ENCODE results near the gene ST6GALNAC5.
"Not testable (repeated sequence)": the region's sequence is repeated elsewhere in the genome, so short reads cannot be mapped to it uniquely, and the experiment has no call there.

Gene ST6GALNAC5

DNA sequence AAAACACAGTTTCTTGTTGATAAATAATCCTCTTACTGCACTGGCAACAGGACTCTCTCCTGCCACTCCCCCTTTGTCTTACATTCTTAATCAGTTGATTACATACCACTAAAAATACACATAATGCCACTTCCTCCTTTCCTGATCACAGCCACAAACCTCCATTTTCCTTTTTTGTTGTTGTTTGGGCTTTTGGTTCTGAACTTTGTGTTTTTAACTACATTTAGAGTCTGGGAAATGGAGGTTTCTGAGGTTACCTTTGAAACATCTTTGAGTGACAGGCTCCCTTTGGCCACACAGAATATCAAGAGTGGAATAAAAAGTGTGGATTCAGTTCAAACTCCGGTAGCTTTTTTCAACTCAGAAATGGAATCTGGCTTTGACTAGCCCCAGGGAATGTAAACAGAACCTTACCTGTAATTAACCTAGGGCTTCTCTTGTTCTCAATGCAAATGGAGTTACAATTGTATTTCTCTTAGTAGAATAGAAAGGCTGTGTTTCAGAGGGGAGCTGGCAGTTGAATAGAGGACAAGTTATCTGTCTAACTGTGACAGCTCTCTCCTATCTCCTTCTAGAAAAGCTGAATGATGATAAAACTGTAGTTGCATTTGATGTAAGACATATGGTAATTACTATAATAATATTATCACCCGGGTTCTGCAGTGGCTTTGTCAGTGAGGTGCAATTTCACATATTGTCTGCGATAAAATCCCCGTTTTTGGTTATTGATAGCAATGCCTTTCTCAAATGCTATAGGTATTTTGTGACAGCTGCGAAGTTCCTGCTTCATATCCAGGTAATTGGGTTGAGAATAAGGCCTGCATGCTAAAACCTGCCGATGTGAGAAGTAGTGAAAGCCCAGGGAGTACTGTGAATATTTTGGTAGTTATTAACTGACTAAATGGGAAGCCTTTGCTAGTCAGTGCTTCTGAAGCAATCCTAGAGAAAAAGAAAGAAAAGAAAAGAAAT, 66.9 kb downstream of the ST6GALNAC5 start:
- DNase-seq = no peak

DNA sequence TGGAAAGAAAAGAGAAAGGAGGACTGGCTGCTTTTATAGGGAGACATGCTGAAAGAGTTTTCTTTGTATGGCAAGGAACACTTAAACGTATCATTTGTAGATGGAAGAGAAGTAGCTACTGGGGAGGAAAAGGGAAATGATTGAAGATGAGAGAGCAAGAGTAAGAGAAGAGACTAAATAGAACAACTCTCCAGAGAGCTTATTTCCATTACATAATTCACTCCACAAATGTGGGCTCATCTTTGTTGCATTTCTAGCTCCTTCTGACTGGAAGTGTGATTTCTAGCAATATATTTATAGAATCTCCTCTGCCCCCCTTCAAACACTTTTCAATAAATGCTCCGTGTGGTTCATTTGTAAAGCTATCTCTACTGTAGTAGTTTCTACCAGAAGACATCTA, 71.0 kb downstream of the ST6GALNAC5 start:
- DNase-seq = no peak

DNA sequence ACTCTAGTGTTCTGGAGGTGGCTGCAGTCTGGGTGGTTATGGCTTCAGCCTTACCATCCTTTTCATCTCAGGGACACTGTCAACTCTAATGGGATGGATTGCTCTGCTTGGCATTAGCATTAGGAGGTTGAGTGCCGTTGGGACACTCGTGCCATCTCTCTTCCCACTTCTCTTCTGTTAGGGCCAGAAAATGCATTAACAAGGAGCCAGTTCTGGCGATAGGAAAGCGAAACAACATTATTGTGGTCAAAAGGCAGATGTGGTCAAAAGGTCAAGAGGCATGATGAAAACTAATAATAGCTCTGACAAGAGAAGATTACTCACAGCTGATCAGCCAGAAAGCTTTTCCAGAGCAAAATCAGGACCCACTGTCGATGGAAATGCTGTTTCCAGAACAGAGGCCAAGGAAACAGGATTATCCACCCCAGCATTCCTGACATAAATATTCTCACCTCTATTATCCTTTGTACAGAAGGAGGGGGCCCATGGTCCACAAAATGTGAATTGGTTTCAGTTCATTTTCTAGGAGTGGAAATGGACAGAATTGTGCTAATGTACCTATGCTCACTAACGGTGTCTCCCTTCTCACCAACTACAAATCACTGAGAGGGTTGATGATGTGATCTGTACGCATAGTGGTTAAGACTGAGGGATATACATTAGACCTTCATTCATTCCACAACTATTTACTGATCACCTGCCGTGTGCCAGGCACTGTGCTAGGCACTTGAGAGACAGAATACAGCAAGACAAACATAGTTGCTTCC, 72.0 kb downstream of the ST6GALNAC5 start:
- DNase-seq = no peak

DNA sequence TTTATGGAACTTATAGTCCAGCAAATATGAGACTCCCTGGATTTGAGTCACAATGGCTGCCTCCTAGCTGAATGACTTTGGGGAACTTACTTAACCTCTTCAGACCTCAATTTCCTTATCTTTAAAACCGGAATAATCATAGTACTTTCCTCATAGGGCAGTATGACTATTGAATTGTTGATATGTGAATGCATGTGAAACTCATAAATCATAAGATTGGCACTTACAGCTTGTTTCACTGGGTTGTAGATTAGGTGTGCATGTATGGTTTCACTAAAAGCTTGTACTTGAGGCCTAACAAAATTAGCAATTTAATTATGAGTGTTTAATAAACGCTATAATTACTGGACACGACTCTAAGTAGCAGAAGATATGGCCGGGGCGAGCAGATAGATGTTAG, 72.5 kb downstream of the ST6GALNAC5 start:
- DNase-seq = no peak

DNA sequence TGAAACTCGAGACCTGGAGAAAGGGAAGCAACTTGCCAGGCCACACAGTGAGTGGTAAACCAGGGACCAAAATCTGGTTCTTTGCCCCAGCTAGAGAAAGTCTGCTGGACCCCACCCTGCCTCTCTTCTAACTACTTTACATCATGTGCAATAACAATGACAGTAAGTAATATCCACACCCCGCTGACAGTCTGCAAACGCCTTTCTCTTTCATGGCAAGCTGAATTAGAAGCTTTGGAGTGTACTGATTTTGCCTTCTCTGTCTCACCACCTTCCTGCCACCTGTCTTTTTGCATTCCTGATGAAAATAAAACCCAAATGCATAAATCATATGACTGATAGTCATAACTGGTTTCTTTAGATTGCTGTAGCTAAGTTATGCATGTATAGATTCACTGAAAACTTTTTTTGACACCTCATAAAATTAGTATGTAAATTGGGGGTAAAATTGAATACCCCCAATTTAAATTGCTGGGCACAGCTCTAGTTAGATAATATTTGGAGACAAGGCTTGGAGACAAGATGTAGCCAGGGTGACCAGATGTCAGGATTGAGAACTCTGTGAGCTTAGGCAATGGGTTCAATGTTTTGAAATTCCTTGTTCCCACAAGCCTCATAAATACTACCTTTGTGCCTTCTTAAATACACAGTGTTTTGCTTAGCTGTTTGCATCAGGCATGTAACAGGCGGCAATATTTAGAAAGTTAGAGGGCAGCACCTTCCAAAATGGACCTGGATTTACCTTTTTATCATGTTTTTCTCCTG, 73.5 kb downstream of the ST6GALNAC5 start:
- DNase-seq = no peak

DNA sequence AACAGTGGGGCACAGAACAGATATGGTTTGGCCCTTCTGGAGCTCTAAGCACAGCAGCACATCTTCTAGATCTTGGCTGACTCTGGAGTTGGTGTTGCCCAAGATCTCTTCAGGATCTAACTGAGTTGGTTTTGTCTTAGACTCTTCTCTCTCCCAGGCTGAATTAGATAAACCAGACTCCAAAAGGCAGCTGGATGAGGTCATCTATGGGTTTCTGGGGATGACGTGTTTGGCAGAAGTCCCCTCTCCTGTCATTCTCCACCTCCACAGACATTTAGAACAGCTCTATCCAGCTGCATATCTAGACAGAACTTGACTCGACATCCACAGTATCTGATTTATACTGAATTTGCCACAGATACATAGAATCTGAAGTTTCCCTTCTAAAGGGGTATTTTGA, 75.3 kb downstream of the ST6GALNAC5 start:
- no peak for DNase-seq

DNA sequence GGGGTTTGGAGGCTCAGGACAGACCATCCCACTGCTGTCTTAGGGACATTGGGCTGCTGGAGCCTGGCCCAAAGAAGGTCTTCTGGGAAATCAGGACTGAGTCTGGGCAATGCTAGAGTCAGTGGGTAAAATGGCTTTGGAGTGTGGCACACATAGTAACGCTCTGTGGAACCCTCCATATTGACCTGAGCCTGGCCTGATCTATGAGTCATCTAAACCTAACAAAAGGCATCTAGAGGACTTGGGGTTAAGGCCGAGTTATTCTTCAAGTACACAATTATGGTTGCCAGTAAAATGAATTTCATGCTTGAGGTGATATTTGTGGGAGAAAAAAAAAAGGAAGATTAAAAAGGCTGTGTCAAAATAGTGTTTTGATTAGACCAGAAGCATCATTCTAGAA, 77.7 kb downstream of the ST6GALNAC5 start:
- no peak for DNase-seq

DNA sequence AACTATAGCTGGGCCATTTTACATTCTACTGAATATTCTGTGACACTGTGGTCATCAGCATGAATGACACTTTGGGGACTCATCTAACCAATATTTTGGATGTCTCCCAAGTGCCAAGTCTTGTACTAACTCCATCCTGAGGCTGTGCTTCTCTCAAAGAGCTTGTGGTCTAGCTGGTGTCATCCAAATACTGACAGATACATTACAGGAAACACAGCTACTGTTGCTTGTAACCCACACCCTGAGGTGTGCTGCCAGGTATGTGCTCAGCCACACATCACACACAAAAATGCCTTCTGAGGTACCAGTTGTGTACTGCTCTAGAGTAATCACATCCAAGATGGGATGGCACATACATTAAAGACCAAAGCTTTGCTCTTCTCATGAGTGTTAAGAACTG, 81.6 kb downstream of the ST6GALNAC5 start:
- no peak for DNase-seq

DNA sequence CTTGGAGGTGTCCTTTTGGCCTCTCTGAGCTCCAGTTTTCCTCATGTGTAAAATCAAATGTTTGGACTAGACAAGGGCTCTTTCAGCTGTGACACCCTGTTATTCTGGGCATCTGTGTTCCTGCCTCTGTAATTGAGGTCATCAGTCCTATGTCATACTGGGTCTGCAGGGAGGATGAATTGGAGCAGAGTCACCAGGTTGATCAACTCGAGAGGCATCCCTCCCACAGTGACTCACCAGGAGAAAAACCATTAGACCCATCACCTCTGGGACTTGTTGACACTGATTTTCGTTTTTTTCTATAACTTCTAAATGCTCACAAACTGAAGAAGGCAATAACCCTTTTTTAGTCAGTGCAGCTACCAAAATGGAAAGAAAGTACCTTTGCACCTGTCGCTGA, 82.2 kb downstream of the ST6GALNAC5 start:
- DNase-seq = no peak

DNA sequence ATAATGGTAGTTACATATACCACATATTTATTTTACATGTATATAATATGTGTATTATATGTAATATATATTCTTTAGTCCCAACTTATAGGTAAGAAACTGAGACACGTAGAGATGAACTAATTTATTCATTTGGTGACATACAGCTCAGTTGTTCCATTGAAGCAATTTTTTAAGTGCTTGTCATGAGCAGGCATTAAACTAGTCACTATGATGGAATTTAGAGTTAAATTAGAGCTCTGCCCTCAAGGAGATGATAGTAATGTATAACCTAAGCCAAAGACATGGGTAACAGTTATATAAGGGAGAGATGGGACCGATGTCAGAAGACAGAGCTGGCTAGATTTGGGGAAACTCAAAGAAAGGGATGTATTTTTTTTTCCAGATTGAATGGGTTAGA, 83.0 kb downstream of the ST6GALNAC5 start:
- no peak for DNase-seq

DNA sequence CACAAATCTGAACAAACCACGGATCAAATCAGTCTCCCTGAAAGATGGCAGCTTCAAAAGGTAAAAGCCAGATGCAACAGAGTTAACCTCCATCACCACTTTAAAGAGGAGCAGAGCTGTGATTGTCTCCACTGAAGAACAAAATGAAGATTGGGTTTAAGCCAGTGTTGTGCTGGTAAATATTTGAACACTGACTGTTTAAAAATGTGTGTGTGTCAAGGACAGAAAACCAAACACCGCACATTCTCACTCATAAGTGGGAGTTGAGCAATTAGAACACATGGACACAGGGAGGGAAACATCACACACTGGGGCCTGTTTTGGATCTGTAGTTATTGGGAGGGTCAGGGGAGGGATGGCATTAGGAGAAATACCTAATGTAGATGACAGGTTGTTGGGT, 83.9 kb downstream of the ST6GALNAC5 start:
- DNase-seq = no peak

DNA sequence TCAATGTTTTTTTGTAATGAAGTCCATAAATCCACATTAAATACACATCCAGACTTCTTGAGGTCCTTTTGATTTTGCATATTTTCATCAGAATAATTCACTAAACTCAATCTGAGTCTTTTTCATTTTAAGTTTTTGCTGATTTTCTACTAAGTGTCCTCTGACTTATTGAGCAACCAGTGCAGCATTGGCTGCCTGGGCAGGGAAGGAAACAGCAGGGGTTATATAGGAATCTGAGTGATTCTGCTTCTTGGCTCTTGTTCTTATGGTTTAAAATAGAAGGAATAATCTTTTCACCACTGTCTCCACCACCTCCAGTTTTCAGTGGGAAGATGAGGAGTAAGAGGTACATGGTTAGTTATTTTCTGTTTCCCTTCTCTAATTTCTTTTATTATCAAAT, 88.4 kb downstream of the ST6GALNAC5 start:
- no peak for DNase-seq

DNA sequence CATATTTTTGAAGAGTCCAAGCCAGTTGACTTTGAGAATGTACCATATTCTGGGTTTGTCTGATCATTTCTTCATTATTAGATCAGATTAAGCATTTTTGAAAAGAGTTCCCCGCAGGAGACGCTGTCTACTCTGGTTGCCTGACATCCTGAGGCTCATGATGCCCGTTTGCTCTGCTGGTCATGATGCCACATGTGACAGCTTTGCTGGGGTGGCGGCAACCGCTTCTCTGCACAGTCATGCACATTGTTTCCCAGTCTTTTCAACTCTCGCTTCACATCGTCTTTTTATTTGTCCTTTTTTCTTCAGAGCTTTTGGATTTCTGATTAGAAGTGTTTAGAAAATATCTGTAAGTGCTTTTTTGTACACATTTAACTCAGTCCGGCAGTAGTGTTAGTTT, 90.7 kb downstream of the ST6GALNAC5 start:
- no peak for DNase-seq

DNA sequence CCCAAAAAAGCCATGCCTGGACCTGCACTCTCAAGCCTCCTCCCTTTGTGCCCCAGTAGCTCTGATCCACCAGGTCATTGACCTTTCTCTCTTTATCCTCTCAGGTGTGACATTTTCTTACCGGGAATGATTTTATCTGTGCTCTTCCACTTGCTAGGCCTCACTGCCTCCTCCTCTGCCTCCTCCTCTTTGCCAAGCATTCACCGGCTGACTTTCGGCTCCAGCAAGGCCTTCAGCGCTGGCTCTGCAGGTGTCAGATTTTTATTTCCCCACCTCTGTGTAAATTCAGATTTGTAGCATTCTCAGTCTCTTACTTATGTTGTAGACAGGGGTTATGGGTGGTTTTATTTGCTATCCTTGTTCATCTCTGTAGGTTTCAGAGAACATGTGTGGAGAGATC, 91.5 kb downstream of the ST6GALNAC5 start:
- no peak for DNase-seq

DNA sequence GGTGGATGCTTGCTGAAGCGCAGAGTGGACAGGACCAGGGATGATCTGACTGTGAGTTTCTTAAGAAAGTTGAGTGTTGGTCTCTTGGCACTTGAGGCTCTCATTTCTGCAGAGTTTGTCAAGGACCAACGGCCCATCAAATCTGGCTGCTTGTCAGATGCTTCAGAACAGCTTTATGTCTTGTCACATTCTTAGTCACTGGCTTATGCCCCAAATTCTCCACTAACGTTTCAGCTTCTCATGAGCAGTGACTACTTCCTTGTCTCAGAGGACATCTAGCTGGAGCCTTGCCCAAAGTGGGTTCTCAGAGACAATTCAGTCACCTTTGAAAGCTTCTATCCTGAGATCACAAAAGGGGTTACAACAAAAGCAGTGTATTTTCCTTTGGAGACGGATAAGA, 92.3 kb downstream of the ST6GALNAC5 start:
- DNase-seq = no peak

DNA sequence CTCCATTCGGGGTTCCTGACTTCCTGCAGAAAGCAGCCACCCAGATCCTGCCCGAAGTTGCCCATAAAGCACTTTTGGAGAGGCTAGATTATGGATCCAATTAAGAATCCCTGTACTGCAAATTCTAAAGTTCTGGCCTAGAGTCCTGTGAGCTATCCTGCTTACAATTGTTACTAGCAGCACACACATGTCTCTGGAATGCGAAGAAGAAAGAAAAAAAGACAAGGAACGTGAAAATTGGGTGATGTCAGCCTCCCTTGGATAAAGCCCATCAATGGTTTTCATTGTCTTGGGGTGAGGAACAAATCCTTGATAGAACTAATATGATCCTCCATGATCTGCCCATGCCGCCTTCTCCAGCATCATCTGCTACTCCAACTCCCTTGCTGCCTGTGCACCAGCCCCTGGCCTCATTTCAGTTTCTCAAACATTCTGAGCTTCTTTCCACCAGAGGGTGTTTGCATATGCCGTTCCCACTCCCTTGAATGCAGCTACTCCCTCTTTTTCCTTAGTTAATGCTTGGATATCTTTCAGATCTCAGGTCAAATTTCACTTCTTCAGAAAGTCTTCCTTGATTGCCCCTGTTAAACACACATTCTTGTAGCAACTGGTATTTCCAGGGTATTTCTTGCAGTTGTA, 94.0 kb downstream of the ST6GALNAC5 start:
- no peak for DNase-seq

DNA sequence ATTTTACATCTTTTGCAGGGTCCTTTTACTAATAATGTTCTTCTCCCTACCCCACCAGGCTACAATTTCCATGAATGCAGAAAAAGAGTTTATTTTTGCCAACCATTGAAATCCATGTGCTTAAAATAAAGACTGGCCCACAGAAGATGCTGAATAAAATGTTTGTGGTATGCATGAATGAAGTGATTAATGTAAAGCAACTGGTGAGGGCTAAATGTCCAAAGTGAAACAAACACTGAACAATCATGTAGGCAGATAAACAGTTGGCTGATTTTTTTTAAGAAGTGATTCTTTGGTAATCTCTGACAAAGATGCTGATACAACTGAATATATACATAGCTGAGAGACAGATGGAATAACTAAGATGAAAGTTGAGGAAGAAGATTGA, 94.5 kb downstream of the ST6GALNAC5 start:
- DNase-seq = no peak

DNA sequence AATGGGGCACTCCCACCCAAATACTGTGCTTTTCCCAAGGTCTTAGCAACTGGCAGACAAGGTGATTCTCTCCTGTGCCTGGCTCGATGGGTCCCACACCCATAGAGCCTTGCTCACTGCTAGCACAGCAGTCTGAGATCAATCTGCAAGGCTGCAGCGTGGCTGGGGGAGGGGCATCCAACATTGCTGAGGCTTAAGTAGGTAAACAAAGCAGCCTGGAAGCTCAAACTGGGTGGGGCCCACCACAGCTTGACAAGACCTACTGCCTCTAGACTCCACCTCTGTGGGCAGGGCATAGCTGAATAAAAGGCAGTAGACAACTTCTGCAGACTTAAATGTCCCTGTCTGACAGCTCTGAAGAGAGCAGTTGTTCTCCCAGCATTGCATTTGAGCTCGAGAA, 114.0 kb downstream of the ST6GALNAC5 start:
- DNase-seq = not testable (repeated sequence)

DNA sequence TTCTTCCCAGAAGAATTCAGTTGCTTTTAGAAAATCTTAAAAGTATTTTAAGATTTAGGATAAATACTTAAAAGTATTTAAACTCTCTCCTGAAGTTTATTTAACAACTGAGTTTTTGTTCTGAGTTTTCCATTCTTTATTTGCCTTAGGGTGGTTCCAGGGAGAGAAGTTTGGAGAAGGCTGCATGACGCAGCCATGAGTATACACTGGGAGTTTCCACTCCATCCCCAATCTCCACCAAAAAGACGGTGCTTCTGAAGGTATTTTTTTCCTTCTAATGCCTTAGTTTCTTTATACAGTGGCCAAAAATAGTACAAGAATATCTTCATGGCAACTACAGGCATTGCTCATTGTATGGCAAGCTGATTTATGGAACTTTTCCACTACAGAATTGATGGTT, 122.7 kb downstream of the ST6GALNAC5 start:
- no peak for DNase-seq

DNA sequence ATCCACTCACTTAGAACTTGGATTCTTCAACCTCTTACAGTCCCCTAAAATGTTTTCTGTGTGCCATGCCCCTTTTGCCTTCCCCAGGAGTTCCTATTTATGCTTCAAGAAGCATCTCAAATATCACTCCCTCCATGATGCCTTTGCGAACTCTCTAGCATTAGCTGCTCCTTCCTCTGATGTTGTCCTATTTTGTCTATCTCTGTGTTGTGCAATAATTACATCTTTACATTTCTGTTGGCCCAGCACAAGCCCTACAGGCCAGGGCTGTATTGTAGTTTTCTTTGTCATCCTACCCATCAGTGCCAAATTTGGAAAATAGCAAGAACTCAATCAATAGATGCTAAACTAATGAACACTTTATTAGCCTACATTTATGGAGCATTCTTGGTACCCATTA, 125.8 kb downstream of the ST6GALNAC5 start:
- DNase-seq = no peak

DNA sequence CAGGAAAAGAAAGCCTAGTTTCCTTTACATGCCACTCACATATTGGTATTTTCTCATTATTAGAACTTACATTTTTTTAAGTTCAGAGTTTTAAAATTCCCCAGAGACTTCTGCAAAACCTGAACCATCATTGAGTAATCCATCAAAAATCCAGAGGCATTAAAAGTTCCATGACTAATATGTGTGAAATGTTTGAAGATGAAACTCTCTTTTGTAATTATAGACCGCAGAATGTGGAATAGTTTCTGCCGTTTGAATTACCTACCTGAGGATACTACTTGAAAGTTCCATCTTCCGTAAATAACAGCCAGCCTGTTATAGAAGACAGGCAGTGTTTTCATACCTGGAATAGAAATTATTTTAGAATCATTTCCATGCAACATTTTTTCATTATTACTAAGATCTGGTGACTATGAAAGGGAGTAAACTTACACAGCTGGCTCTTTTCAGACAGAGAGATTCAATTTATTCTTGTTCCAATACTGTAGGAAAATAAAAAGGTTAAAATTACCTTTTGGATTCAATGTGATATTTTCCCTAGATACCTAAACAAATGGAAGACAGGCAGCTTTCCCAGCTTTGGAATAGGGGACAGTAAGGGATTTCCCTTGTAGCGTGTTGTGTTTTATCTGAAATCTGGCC, 131.4 kb downstream of the ST6GALNAC5 start:
- DNase-seq = no peak

DNA sequence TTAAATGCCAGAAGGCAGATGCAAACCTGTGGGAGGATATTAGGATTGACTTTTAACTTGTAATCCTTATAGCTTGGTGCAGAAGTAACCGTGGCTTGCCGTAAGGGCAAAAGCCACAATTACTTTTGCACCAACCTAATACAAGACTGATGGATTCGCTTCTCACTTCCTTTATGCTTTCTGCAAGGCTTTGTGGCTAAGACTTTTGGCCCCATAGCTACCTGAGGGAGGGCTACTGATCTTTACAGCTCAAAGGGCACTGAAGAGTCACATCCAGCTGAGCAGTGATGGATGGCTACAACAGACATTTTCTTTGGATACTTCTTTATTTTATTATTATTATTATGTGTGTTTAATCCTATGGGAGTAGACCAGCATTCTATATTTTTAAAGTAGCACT, 140.4 kb downstream of the ST6GALNAC5 start:
- DNase-seq = no peak
